HG02610 (cell line): ENCODE data around the gene ZNF277.
"Not testable (repeated sequence)": the region's sequence is repeated elsewhere in the genome, so short reads cannot be mapped to it uniquely, and the experiment has no call there.

Source experiments
- ATAC-seq: cut with Tn5 transposase; IDR thresholded peaks from one replicate; pipeline ENCODE4 v1.9.1; 2021; ENCODE audit warnings: mild to moderate bottlenecking, moderate library complexity; ENCODE audit not compliant: unreplicated experiment

The ZNF277 gene

DNA sequence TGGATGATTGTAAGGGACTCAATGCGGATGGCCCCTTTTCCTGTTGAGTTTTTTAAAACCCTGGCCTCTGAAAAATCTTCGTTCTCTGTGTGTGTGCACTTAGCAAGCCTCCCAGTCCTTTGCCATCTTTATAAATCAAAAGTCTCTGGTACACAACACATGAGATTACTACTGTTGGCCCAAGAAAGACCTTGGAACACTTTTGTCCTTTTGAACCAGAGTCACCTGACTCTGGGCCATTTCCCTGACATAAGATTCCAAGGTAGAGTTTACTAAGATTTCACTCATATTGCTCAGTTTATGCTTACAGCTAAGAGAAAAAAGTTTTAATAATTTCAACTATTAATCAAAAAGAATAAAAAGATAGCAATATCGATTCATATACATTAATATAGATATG, 179.0 kb downstream of the ZNF277 start:
- ATAC-seq: no peak

DNA sequence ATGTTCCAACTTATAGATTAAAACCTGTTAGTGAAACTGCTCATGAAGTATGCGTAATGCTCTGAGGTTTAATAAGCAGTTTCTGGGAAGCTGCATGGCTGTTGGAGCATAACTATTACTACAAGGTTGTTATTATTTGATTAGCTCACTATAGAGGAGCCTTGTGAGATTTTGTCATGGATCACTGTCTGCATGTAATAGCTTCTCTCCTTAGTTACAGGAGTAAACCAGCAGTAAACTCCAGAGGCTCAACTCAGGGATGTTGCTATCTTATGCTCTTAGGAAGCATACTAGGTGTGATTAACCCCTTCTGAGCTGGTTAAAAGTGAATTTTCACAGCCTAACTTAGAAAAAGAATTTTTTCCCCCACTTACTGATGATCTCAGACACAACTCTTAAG, 180.1 kb downstream of the ZNF277 start:
- ATAC-seq: no peak

DNA sequence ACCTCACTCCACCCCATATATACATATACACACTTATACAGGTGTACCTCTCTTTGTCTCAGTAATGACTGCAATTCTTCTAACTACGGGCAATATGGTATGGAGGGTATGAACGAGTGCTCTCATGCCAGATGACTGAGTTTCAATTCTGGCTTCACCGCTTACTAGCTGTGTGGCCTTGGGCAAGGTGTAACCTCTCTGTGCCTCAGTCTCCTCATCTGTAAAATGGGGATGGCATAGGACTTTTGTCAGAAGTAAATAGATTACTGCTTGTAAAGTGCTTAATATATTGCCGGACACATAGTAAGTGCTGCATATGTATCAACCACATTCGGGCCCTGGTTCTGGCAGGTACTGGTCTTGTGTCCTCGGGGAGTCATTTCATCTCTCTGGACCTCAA, 183.7 kb downstream of the ZNF277 start:
- no peak for ATAC-seq

DNA sequence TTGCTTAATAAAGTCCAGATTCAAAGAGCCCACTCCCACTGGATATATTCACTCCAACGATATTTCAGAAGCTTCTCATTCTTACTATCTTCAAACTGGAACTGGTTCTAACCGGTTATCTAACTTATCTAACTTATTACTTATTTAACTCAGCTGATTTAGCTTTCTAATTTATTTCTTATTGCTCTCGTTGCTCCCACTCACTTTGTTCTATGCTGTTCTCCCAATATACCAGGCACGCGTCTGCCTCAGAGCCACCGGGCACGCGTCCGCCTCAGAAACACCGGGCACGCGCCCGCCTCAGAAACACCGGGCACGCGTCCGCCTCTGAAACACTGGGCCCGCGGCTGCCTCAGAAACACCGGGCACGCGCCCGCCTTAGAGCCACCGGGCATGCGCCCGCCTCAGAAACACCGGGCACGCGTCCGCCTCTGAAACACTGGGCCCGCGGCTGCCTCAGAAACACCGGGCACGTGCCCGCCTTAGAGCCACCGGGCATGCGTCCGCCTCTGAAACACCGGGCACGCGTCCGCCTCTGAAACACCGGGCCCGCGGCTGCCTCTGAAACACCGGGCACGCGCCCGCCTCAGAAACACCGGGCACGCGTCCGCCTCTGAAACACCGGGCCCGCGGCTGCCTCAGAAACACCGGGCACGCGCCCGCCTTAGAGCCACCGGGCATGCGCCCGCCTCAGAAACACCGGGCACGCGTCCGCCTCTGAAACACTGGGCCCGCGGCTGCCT, 184.8 kb downstream of the ZNF277 start:
- ATAC-seq: not testable (repeated sequence)

DNA sequence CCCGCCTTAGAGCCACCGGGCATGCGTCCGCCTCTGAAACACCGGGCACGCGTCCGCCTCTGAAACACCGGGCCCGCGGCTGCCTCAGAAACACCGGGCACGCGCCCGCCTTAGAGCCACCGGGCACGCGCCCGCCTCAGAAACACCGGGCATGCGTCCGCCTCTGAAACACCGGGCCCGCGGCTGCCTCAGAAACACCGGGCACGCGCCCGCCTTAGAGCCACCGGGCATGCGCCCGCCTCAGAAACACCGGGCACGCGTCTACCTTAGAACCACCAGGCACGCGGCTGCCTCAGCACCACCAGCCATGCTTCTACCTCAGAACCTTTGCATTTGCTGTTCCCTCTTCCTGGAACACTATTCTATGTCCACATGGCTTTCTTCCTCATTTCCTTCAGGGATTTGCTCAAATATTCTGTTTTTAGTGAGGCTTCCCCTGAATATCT, 185.4 kb downstream of the ZNF277 start:
- ATAC-seq: peak; percentile 79
